ENCODE results near the gene FFAR2. TPM values are rescaled to one million over a fixed set of nuclear protein-coding genes. Genes with fewer than 3 reads are reported as not detected.
A peak's percentile ranks its signal among the peaks of the same experiment; 100 is the strongest.

Gene FFAR2
- total and polyA plus RNA-seq, 9 of the 15 experiments (the other 6 are each of a cell fraction or from before 2014, with no cell fraction given): not detected

DNA sequence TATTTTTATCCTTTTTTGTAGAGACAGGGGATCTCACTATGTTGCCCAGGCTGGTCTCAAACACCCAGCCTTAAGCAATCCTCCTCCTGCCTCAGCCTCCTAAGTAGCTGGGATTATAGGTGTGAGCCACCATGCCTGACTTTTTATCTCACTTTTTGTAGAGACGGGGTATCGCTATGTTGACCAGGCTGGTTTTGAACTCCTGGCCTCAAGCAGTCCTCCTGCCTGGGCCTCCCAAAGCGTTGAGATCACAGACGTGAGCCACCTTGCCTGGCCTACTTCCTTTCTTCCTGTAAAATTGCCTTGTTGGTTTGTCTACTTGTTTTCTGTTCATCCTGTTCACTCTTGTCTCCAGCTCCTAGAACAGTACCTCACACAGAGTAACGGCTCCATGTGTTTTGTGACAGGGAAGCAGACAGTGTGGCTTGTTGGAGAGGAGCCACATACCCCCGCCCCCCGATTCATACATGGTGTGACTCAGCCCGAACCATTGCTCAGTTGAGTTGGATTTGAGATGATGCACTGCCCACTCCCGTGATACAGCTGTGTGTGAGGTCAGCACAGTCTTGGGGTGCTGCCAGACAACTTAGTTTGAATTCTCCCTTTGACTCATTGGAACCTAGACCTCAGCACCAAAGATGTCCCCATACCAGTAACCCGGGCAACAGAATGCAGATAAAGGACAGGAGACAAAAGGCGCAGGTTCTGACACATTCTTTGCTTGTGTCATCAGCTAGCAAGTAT is 43.0 kb upstream of the FFAR2 start (continued):
- no peak for TF ChIP-seq E2F1 (CRISPR knock-in tag; IDR thresholded peaks at IDR 0.05)
- no peak for TF ChIP-seq ASH1L (IDR thresholded peaks at IDR 0.05; ENCODE audit: borderline replicate concordance, low read depth, partially characterized antibody)
- no peak for TF ChIP-seq XRCC5 (IDR thresholded peaks at IDR 0.05; ENCODE audit: low read depth, low read length)
- TF ChIP-seq MEIS2 (IDR thresholded peaks at IDR 0.05; ENCODE audit: partially characterized antibody): no peak
- no peak for TF ChIP-seq MBD2 (IDR thresholded peaks at IDR 0.05; ENCODE audit: borderline replicate concordance, low read depth)
- no peak for TF ChIP-seq ZKSCAN1 (IDR thresholded peaks at IDR 0.05; ENCODE audit: low read depth, low read length)
- TF ChIP-seq SMARCA4 (IDR thresholded peaks at IDR 0.05): no peak
- TF ChIP-seq ZNF143 (CRISPR knock-in tag; IDR thresholded peaks at IDR 0.05): no peak
- TF ChIP-seq EWSR1 (IDR thresholded peaks at IDR 0.05; ENCODE audit: borderline replicate concordance, low read depth, partially characterized antibody): no peak
- TF ChIP-seq ZBTB17 (CRISPR knock-in tag; IDR thresholded peaks at IDR 0.05): no peak
- TF ChIP-seq RBFOX2 (IDR thresholded peaks at IDR 0.05; ENCODE audit: low read depth, low read length): no peak
- no peak for TF ChIP-seq ZNF518B (CRISPR knock-in tag; IDR thresholded peaks at IDR 0.05)
- TF ChIP-seq MAFK (IDR thresholded peaks at IDR 0.05; ENCODE audit: low read length): 0 out of 2 replicates have a peak, but pooled peaks have one; percentile 20
- TF ChIP-seq PTRF (tag; IDR thresholded peaks at IDR 0.05): no peak
- TF ChIP-seq, protein P1, sequence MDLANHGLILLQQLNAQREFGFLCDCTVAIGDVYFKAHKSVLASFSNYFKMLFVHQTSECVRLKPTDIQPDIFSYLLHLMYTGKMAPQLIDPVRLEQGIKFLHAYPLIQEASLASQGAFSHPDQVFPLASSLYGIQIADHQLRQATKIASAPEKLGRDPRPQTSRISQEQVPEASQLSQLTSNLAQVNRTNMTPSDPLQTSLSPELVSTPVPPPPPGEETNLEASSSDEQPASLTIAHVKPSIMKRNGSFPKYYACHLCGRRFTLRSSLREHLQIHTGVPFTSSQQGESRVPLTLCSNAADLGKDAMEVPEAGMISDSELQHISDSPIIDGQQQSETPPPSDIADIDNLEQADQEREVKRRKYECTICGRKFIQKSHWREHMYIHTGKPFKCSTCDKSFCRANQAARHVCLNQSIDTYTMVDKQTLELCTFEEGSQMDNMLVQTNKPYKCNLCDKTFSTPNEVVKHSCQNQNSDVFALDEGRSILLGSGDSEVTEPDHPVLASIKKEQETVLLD (IDR thresholded peaks at IDR 0.05): no peak
- TF ChIP-seq TAF15 (IDR thresholded peaks at IDR 0.05; ENCODE audit: low read depth, low read length): no peak
- TF ChIP-seq KLF10 (CRISPR knock-in tag; IDR thresholded peaks at IDR 0.05): no peak
- TF ChIP-seq RBM15 (IDR thresholded peaks at IDR 0.05; ENCODE audit: insufficient read depth, low read length): no peak
